Activated CD8-positive, alpha-beta memory T cell treated with anti-CD3 and anti-CD28 coated beads for 48 hours (primary cell): ENCODE results near the gene PTPRK.

Experiments
- DNase-seq, 3 experiments: peaks; one replicate each; pipeline ENCODE4 v3.0.0-alpha.2; 2020; ENCODE audit warnings: low read depth in 2 of 3, low spot score in 2 of 3

The PTPRK gene

DNA sequence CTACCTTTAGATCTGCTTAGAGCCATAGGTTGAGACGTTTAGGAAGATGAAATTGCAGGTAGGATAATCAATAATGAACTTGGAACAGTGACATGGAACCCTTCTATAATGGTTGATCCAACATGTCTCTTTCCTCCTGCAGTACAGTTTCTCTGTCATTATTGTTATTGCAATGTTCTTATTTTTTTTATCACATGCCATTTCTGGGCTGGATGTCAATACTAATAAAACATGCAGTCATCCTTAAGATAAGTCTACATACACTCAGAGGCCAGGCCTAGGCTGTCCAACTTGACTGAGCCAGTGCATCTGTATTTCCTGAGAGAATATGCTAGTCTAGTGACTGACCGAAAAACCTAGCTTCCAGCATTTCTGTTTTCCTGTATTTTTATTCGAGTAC, 544.3 kb downstream of the PTPRK start:
- no peak for DNase-seq

GRCh38 chr6:127972815-127973214, 547.6 kb downstream of the PTPRK start:
- DNase-seq = no peak

GRCh38 chr6:127971945-127972391, 548.4 kb downstream of the PTPRK start:
- DNase-seq = no peak

GRCh38 chr6:127971386-127971785, 549.0 kb downstream of the PTPRK start:
- DNase-seq = no peak

GRCh38 chr6:127969701-127970100, 550.7 kb downstream of the PTPRK start:
- no peak for DNase-seq

- no peak for DNase-seq
These were observed 552.0 kb downstream of the PTPRK start for GRCh38 chr6:127968394-127968793.

DNA sequence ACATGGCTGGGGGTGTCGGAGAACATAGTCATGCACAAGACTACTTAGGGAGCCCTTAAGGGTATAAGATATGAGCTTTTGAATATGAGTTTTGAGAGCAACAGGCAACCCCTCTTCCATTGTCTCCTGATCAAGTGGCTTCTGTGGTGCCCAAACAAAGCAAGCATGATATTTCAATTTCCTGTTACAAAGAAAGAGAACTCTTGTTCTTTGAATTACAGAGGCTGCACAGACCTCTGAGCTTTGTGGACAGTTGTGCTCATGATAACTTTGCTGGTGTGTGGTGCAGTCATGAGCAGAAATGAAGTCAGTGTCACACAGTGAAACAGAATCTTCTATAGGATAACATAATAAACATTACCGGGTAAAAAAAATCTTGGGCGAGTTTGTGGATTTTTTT, 552.7 kb downstream of the PTPRK start:
- no peak for DNase-seq

DNA sequence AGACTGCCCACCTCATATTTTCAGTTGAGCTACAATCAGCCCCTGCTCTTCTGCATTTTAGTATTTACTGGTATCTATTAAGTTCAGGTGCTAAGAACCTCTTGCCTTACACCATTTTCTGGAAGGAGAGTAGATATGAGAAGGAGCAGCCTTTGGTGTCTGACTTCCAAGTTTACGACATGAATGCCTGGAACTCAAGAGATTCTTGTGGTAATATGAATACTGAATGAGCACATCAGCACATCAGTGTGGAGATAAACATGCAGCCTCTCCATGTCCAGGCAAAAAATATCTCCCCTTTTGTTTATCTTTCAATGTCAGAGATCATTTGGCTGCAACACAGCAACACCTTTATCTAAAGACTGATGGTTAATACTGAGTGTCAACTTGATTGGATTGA, 553.8 kb downstream of the PTPRK start:
- no peak for DNase-seq

DNA sequence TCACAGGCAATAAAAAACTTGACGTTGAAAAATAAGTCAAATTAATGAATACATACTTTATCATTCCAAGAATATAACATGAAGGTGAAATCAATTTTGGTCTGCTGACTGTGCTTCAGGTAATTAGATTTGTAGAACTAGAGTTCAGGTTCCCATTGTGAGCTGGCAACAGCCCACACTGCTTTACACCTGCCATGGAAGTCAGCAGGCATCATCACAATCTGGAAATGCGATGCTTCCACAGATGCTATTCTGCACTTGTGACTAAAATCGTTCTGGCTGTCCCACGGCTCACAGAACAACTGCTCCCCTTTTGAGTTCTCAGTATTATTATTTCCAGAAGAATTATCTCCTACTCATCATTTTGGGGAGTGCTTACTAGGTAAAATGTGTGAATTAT, 556.9 kb downstream of the PTPRK start:
- no peak for DNase-seq

GRCh38 chr6:127959869-127960268, 560.5 kb downstream of the PTPRK start:
- DNase-seq = no peak

DNA sequence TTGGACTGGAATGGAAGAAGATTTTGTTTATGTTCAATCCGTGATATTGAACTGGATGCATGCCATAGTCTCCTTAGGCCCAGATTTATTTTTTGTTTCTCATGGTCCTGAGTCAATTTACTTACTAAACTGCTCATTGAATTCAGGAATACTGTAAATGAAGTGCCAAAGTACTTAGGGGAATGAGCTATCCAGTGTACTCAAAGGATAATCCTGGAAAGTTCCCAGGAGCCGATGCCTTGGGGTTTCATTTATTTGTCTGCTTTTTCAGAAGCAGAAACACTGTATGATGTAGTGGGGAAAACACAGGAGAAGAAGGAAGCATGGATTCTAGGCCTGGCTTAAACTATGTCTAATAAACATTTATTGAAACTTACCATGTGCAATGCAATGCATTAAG, 563.4 kb downstream of the PTPRK start:
- DNase-seq = no peak

GRCh38 chr6:127956260-127956888, 564.0 kb downstream of the PTPRK start:
- DNase-seq = no peak

DNA sequence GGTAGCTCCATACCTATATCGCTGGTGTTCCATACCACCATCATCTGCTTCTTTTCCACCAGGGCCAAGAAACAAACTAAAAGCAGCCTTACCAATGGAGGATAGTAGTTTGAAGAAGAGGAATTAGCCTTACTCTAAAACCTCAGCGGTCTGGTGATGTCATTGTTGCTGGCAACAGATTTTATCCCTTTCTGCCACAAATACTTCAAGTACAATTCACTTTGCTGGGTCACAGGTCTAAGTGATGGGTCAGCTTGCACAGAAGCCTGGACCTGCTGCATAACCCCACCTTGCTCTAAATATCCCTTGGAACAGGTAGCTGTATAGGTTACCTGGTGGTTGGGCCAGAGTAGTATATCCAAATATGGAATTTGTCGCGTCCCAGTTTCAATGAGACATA, 566.3 kb downstream of the PTPRK start:
- DNase-seq = no peak

- DNase-seq = no peak
These were observed 567.6 kb downstream of the PTPRK start for GRCh38 chr6:127952831-127953230.

DNA sequence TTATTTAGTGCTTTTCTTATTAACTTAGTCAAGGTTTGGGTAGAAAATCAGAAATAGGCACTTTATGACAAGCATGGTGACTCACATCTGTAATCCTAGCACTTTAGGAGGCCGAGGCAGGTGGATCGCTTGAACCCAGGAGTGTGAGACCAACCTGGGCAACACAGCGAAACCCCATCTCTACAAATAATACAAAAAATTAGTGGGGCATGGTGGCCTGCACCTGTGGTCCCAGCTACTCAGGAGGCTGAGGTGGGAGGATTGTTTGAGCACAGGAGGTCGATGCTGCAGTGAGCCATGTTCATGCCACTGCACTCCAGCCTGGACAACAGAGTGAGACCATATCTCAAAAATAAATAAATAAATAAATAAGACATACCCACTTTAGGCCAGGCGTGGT, 568.2 kb downstream of the PTPRK start:
- DNase-seq = no peak

DNA sequence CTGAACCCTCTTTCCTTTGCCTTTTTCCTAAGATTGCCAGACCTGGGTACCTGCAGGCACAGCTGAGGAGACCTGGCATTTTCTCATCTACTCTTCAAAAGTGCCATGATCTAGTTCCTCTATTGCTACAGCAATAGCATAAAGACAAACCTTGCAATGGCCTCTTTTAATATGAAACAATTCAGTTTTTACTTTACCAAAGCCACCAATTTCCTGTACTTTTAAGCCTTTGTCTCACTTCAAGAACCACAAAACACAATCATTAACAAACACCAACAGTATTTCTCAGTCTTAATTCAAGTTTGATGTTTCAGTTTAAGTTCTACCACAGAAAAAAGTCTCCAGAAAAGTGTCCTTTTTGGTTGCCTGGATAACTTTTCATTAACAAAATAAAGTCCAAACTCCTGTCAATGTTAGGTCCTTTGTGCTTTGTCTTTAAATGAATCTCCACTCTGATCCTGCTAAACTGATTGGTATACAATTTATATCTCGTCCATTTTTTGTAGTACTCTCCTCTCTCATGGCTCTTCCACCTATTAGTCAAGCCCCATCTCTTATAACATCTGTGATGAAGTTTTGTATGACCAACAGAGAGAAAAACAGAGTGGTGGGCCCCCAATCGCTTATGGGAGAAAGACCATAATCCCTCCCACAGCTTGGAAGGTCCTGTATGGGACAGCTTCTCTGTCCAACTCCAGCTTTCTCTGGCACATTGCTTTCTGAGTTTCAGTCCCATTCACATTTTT, 569.1 kb downstream of the PTPRK start:
- DNase-seq = no peak

- no peak for DNase-seq
These were observed 569.7 kb downstream of the PTPRK start for GRCh38 chr6:127950566-127951145.

- DNase-seq = no peak
These were observed 571.1 kb downstream of the PTPRK start for GRCh38 chr6:127949251-127949650.

DNA sequence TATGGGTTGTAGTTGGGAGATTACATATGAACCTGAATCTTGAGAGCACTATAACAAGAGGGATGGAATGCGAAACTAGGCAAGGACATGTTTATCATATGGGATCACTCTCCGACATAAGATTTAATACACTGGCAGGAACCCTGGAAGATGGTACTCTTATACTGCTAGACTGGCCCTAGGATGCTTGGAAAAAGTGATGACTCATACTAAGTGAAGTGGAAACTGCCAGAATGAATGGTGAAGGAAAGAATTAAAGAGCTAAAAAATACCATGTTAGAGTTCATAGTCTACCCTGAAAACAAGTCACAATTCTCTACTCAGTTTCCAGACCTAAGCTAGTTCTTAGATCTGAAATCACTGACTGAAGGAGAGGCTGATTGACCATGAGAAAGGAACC, 574.0 kb downstream of the PTPRK start:
- DNase-seq = no peak

GRCh38 chr6:127945434-127946097, 574.8 kb downstream of the PTPRK start:
- DNase-seq = no peak

DNA sequence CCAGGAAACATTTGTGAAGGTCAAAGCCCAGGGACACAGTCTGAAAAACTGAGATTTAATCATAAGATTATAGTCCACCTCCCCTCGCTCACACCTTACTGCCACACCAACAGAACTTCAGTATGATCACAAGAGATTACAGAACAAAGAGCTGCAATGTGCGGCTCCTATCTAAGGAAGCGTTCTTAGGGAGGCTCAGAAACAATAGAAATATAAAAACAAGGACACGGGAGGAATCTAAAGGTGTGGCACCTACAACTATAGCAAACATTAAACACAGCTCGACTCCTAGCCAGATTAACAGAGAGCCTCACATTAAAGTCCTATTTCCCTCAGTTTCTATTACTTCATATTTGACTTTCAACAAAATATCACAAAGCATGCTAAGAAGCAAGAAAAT, 579.2 kb downstream of the PTPRK start:
- no peak for DNase-seq

GRCh38 chr6:127939442-127940066, 580.8 kb downstream of the PTPRK start:
- DNase-seq = no peak
